Measurements from ENCODE around the gene RALGAPA2.

GRCh38 chr20:20439602-20440190, 272.7 kb downstream of the RALGAPA2 start:
- TF ChIP-seq CTCF (IDR thresholded peaks at IDR 0.05; ENCODE audit: low read length) = no peak
- no peak for TF ChIP-seq EZH2 (IDR thresholded peaks at IDR 0.05; ENCODE audit: borderline replicate concordance, low read length)

Measured in OCI-LY1 (cell line).